Neural crest cell (in vitro differentiated cells): Measurements from ENCODE around the gene C1QTNF6. TPM values are rescaled to one million over a fixed set of nuclear protein-coding genes. Genes with fewer than 3 reads are reported as not detected.

Experiments used
- DNase-seq: peaks from one replicate; pipeline ENCODE4 v3.0.0; 2021; ENCODE audit warnings: low read depth, mixed read lengths, low spot score
- H3K27ac Mint-ChIP-seq: one replicate; pipeline ENCODE4 v1.8.0; 2021; ENCODE audit warnings: mild to moderate bottlenecking, mixed read lengths; ENCODE audit not compliant: unreplicated experiment
- H3K27me3 Mint-ChIP-seq: 2 replicates; pipeline ENCODE4 v1.8.0; 2021; ENCODE audit warnings: low read depth, mild to moderate bottlenecking, mixed read lengths
- H3K36me3 Mint-ChIP-seq: 2 replicates; pipeline ENCODE4 v1.8.0; 2021; ENCODE audit warnings: low read depth, mild to moderate bottlenecking, mixed read lengths
- H3K4me1 Mint-ChIP-seq: 2 replicates; pipeline ENCODE4 v1.8.0; 2021; ENCODE audit warnings: mixed read lengths
- H3K4me3 Mint-ChIP-seq: one replicate; pipeline ENCODE4 v1.8.0; 2021; ENCODE audit warnings: mild to moderate bottlenecking, mixed read lengths
- H3K9me3 Mint-ChIP-seq: 2 replicates; pipeline ENCODE4 v1.8.0; 2021; ENCODE audit warnings: mixed read lengths
- CTCF ChIP-seq: fragments of 200-600 bp; sonication (generic); conservative IDR thresholded peaks from 2 replicates; pipeline ENCODE4 v1.5.0; 2021; ENCODE audit warnings: antibody characterized with exemption, mild to moderate bottlenecking
- total RNA-seq: library from RNA; stranded (reverse); gene quantifications from 2 replicates; pipeline ENCODE4 v1.2.1, GENCODE V29; 2021

Gene C1QTNF6
- total RNA-seq, 1 donor from 2014 or later: 13.6 TPM

GRCh38 chr22:37206841-37207821 is 19.1 kb upstream of the C1QTNF6 start:
- Mint-ChIP-seq H3K4me3 (no peak overlapping the region), H3K4me1 (peaks cover 2% of the 10 kb centered on the region), H3K9me3 (no peaks in the 10 kb centered on the region), H3K27me3 (peaks cover under 1% of the 10 kb centered on the region), H3K27ac (no peak overlapping the region), H3K36me3 (no peaks in the 10 kb centered on the region)
- no peak for TF ChIP-seq CTCF
- no peak for DNase-seq

- no peaks in the 10 kb centered on the region for H3K27me3 Mint-ChIP-seq
- no peak for TF ChIP-seq CTCF
- H3K27ac Mint-ChIP-seq: no peak overlapping the region
- no peaks in the 10 kb centered on the region for H3K4me1 Mint-ChIP-seq
- H3K9me3 Mint-ChIP-seq: no peaks in the 10 kb centered on the region
- no peak for DNase-seq
- no peaks in the 10 kb centered on the region for H3K36me3 Mint-ChIP-seq
- H3K4me3 Mint-ChIP-seq: no peak overlapping the region
Measured at GRCh38 chr22:37206118-37206840, 18.2 kb upstream of the C1QTNF6 start.

GRCh38 chr22:37205046-37205445 is 17.0 kb upstream of the C1QTNF6 start:
- DNase-seq: no peak
- no peaks in the 10 kb centered on the region for H3K9me3 Mint-ChIP-seq
- no peaks in the 10 kb centered on the region for H3K27me3 Mint-ChIP-seq
- TF ChIP-seq CTCF: no peak
- H3K4me3 Mint-ChIP-seq: no peak overlapping the region
- no peaks in the 10 kb centered on the region for H3K4me1 Mint-ChIP-seq
- H3K36me3 Mint-ChIP-seq: no peaks in the 10 kb centered on the region
- no peak overlapping the region for H3K27ac Mint-ChIP-seq

GRCh38 chr22:37204045-37204655 is 16.1 kb upstream of the C1QTNF6 start:
- no peak for DNase-seq
- H3K27me3 Mint-ChIP-seq: no peaks in the 10 kb centered on the region
- no peaks in the 10 kb centered on the region for H3K9me3 Mint-ChIP-seq
- H3K4me3 Mint-ChIP-seq: no peak overlapping the region
- no peaks in the 10 kb centered on the region for H3K36me3 Mint-ChIP-seq
- H3K4me1 Mint-ChIP-seq: no peaks in the 10 kb centered on the region
- H3K27ac Mint-ChIP-seq: no peak overlapping the region
- TF ChIP-seq CTCF: no peak

DNA sequence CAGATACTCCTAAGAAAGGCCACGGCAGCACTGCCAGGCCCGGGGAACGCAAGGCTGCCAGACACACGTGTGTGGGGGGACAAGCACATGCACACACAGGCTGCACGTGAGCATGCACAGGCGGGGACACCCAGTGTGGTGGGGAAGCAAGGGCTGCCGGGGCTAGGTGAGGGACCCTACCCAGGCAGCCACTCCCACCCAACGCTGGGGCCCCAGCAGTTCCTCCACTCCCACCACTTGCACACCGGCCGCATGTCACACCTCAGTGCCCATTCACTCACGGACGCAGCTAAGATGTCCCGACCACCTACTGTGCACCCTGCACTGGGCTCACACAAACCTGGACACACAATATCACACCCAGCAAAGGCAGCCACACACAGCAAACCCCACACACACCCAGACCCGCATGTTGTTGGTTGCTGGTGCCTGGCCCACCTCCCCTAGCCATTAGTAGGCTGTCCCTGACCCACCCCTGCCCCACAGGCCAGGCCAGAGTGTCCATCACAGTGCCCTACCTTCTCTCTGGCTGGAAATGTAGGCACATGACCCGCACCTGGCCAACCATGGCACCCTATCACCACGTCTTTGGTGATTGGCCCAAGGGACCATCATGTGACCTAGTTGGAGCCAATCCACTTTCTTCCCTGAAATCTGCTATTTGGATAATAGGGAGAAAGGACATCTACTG is 15.5 kb upstream of the C1QTNF6 start:
- Mint-ChIP-seq H3K27me3 (no peaks in the 10 kb centered on the region), H3K4me3 (no peak overlapping the region), H3K4me1 (no peaks in the 10 kb centered on the region), H3K9me3 (no peaks in the 10 kb centered on the region), H3K27ac (no peak overlapping the region), H3K36me3 (no peaks in the 10 kb centered on the region)
- no peak for DNase-seq
- no peak for TF ChIP-seq CTCF
